Ovary (tissue), 10 donors: ENCODE data around the gene CFDP1. TPM values are rescaled to one million over a fixed set of nuclear protein-coding genes. Genes with fewer than 3 reads are reported as not detected.

ENCODE experiments used
- DNase-seq, 5 donors: peaks; one replicate each; pipeline ENCODE4 v3.0.0-alpha.2; 2019 to 2020
- H3K27ac ChIP-seq, 2 donors: fragments of 200-600 bp; one replicate each; pipeline versions ENCODE4 v1.5.1 to v1.8.0; 2019 to 2022
- H3K27me3 ChIP-seq: fragments of 200-600 bp; one replicate; pipeline ENCODE4 v1.8.0; 2022
- H3K36me3 ChIP-seq: fragments of 200-600 bp; sonication (generic); one replicate; pipeline ENCODE4 v1.5.1; 2019
- H3K4me1 ChIP-seq: one replicate; pipeline ENCODE4 v1.8.1; 2013; ENCODE audit warnings: mild to moderate bottlenecking, moderate library complexity; ENCODE audit not compliant: insufficient read depth
- H3K4me3 ChIP-seq: fragments of 200-600 bp; sonication (generic); one replicate; pipeline ENCODE4 v1.5.1; 2017
- H3K9me3 ChIP-seq, 2 donors: fragments of 200-600 bp in 1 of 2; sonication (generic) in 1 of 2; one replicate each; pipeline versions ENCODE4 v1.5.1 to v1.8.1; 2013 to 2019; ENCODE audit warnings: mild to moderate bottlenecking in 1 of 2, moderate library complexity in 1 of 2
- CTCF ChIP-seq, 3 donors: fragments of 450-650 bp in 2 of 3; fragments of 200-600 bp in 1 of 3; IDR thresholded peaks; one replicate each; pipeline versions ENCODE4 v1.5.1 to v1.8.0; 2016 to 2022; ENCODE audit warnings: antibody characterized with exemption in 3 of 3, mild to moderate bottlenecking in 1 of 3
- EP300 ChIP-seq: sonication (generic); formaldehyde crosslinking; IDR thresholded peaks from one replicate; pipeline ENCODE4 v1.6.1; 2017; ENCODE audit warnings: antibody characterized with exemption
- POLR2A ChIP-seq: fragments of 450-650 bp; IDR thresholded peaks from one replicate; pipeline ENCODE4 v1.6.1; 2017; ENCODE audit warnings: antibody characterized with exemption, mild to moderate bottlenecking, moderate library complexity
- WGBS, 3 donors: extraction: QIAGEN DNeasy Blood & Tissue Kit in 1 of 3; methylation state at CpG; one replicate each; pipeline versions ENCODE4 v1.1.5 to v1.1.7; 2013 to 2017; 5-methylcytosine and 5-hydroxymethylcytosine counted together
- intact Hi-C, 4 donors: fragments of 100-400 bp; cut with DNase I; formaldehyde crosslinking; loops; one replicate each; pipeline versions ENCODE4 v1.11.0 to v1.15.1; 2022 to 2023
- long read RNA-seq, 3 donors: library from polyadenylated mRNA in 2 of 3; unstranded in 2 of 3; transcript quantifications; one replicate each; pipeline ENCODE4 v2.0.0 and lab custom pipeline, GENCODE V29; 2021 to 2026
- polyA plus RNA-seq, 2 donors: library from polyadenylated mRNA; stranded (reverse); fragments of 200-250 nt in 1 of 2; fragments of 350-450 nt in 1 of 2; fragmentation: Illumina TruSeq in 1 of 2; extraction: RNeasy Lipid Tissue Mini Kit (QIAGEN cat#74804) in 1 of 2; gene quantifications; one replicate each; pipeline ENCODE4 v1.2.3, GENCODE V29; 2013 to 2014
- total RNA-seq, 7 donors: library from RNA; depleted of rRNA in 2 of 7; stranded (reverse); fragments of >200 nt in 2 of 7; fragmentation: NEBNext Ultra II Directional in 3 of 7; extraction: Animal tissue kit (Norgen Biotek cat#: 25700) in 3 of 7; gene quantifications; one replicate each; pipeline versions ENCODE4 v1.1.0 to v1.2.4, GENCODE V29; 2016 to 2023
- donor health status: DM: no; HTN: no; CAD: no; lungs with moderate emphysema.
- donor health status: DM: no; HTN: no; CAD: no.
- donor health status: Bipolar disorder and iron deficiency.
- donor health status: DM: yes; HTN: yes; CAD: no.
- donor health status: DM: no; HTN: no; CAD: no.
- donor health status: DM: yes; HTN: yes; CAD: no.

CFDP1 gene
- total RNA-seq (10 to 100 TPM; 67.0 to 75.4 (median 70.2) TPM), polyA plus RNA-seq (100 to 1,000 TPM; 106 to 173 TPM)
- long read RNA-seq, donor 1, transcript CFDP1-201 (7 exons, 1,275 nt) = major isoform, 114 of 142 reads
- long read RNA-seq, donor 1, partial matches to known transcripts = 9 of 142 reads
- long read RNA-seq, donor 1, other reads (novel, unspliced or antisense) = 18 of 142 reads
- long read RNA-seq, donor 2, transcript CFDP1-201 (7 exons, 1,275 nt) = major isoform, 58 of 104 reads
- long read RNA-seq, donor 2, partial matches to known transcripts = 43 of 104 reads
- long read RNA-seq, donor 2, other reads (novel, unspliced or antisense) = 0 of 104 reads
- long read RNA-seq, donor 3, transcript CFDP1-201 (7 exons, 1,275 nt) = major isoform, 92 of 105 reads
- long read RNA-seq, donor 3, partial matches to known transcripts = 2 of 105 reads
- long read RNA-seq, donor 3, other reads (novel, unspliced or antisense) = 10 of 105 reads

- 1% methylated on average over 54 to 85 of the region's 85 CpGs for WGBS, 3 donors
Observed at GRCh38 chr16:75432828-75433731, at the start of gene CFDP1. TSS of gene CFDP1 (minus strand) at chr16:75433503. CDS start at chr16:75433352, 151 bp downstream.

GRCh38 chr16:75482434-75483205 lies 49.3 kb upstream of the CFDP1 start:
- no peak for DNase-seq
- intact Hi-C loops = loop anchor here in 1 of 4 donors (2.0 kb wide), 1 partner anchor 16 kb away; no protein-coding TSS in a partner anchor

More at GRCh38 chr16:75432828-75433731, at the start of gene CFDP1:
- peak within 1 kb of the TSS; percentile 72 to 94 for H3K27ac ChIP-seq
- intact Hi-C loops = no loop called here
- peak; percentile 96 to 97 (median 96) for DNase-seq
- H3K27me3 ChIP-seq = no peaks in the 10 kb centered on the region
- H3K4me3 ChIP-seq = peak within 1 kb of the TSS; percentile 99
- no peaks in the 10 kb centered on the region for H3K9me3 ChIP-seq
- no peak for TF ChIP-seq CTCF (IDR thresholded peaks at IDR 0.05)
- no peak for TF ChIP-seq EP300
- peak; percentile 76 for TF ChIP-seq POLR2A
- H3K36me3 ChIP-seq = no peaks in the 10 kb centered on the region
- H3K4me1 ChIP-seq = peaks cover 6% of the 10 kb centered on the region

GRCh38 chr16:75481475-75481874 lies 48.2 kb upstream of the CFDP1 start:
- intact Hi-C loops = no loop called here
- Histone ChIP-seq H3K27ac (no peak overlapping the region), H3K4me3 (no peak overlapping the region), H3K27me3 (no peaks in the 10 kb centered on the region), H3K36me3 (no peaks in the 10 kb centered on the region), H3K4me1 (no peaks in the 10 kb centered on the region), H3K9me3 (no peaks in the 10 kb centered on the region)
- 75 to 82% (median 77%) methylated on average over 7 of the region's 7 CpGs for WGBS, 3 donors
- no peak for DNase-seq
- no peak for TF ChIP-seq CTCF (IDR thresholded peaks at IDR 0.05)
- no peak for TF ChIP-seq POLR2A
- TF ChIP-seq EP300 = no peak

More at GRCh38 chr16:75482434-75483205, 49.3 kb upstream of the CFDP1 start:
- 70 to 73% (median 71%) methylated on average over 14 of the region's 14 CpGs for WGBS, 3 donors
- Histone ChIP-seq H3K27me3 (no peaks in the 10 kb centered on the region), H3K4me1 (no peaks in the 10 kb centered on the region), H3K36me3 (no peaks in the 10 kb centered on the region), H3K27ac (no peak overlapping the region), H3K9me3 (no peaks in the 10 kb centered on the region), H3K4me3 (no peak overlapping the region)
- TF ChIP-seq POLR2A = no peak
- no peak for TF ChIP-seq CTCF (IDR thresholded peaks at IDR 0.05)
- no peak for TF ChIP-seq EP300
